ENCODE measurements around the gene STK35. TPM values are rescaled to one million over a fixed set of nuclear protein-coding genes. Genes with fewer than 3 reads are reported as not detected.

STK35 gene
- total and polyA plus RNA-seq, 2 donors (not counting 3 experiments of a cell fraction or from before 2014, with no cell fraction given): 10.2 to 17.5 TPM

GRCh38 chr20:2114990-2115681 lies 13.5 kb downstream of the STK35 start:
- Histone ChIP-seq H3K79me2 (ENCODE audit: control insufficient read depth, insufficient read depth, low read length) (peaks cover 89% of the 10 kb centered on the region), H3K27ac (ENCODE audit: insufficient read depth, low read depth, low read length) (no peak overlapping the region), H3K9ac (replicated peaks; ENCODE audit: extremely low read depth, insufficient read depth, low read length) (no peak overlapping the region), H2AFZ (ENCODE audit: low read depth, low read length) (no peak overlapping the region), H3K9me1 (replicated peaks; ENCODE audit: control insufficient read depth, extremely low read depth, insufficient read depth, low read length) (no peaks in the 10 kb centered on the region), H3K4me1 (ENCODE audit: control insufficient read depth, extremely low read depth, insufficient read depth, low read length) (no peaks in the 10 kb centered on the region), H3K9me3 (replicated peaks; ENCODE audit: control insufficient read depth, insufficient read depth, low read length) (no peaks in the 10 kb centered on the region), H4K20me1 (replicated peaks; ENCODE audit: control insufficient read depth, extremely low read depth, insufficient read depth, low read length) (no peaks in the 10 kb centered on the region), H3K4me3 (replicated peaks in 1 of 3; ENCODE audit: insufficient read depth in 1 of 3, low read depth in 1 of 3, low read length in 3 of 3) (no peak overlapping the region), H3K36me3 (ENCODE audit: control insufficient read depth in 2 of 2, extremely low read depth in 1 of 2, insufficient read depth in 2 of 2, low read length in 2 of 2) (peaks cover 4 to 7% of the 10 kb centered on the region in 2 experiments), H3K27me3 (ENCODE audit: control insufficient read depth in 2 of 2, insufficient read depth in 2 of 2, low read length in 2 of 2) (no peaks in the 10 kb centered on the region), H3K4me2 (ENCODE audit: insufficient read depth, low read length) (no peak overlapping the region)
- intact Hi-C loops (cut with micrococcal nuclease): no loop called here
- no peak for TF ChIP-seq GATA2 (IDR thresholded peaks at IDR 0.05; ENCODE audit: insufficient read depth, insufficient read length, low read depth, low read length)
- TF ChIP-seq POLR2A (IDR thresholded peaks at IDR 0.05; ENCODE audit: low read depth, low read length): no peak
- TF ChIP-seq POLR2AphosphoS5 (IDR thresholded peaks at IDR 0.05; ENCODE audit: insufficient read depth, low read depth, low read length): no peak
- TF ChIP-seq, protein P1, sequence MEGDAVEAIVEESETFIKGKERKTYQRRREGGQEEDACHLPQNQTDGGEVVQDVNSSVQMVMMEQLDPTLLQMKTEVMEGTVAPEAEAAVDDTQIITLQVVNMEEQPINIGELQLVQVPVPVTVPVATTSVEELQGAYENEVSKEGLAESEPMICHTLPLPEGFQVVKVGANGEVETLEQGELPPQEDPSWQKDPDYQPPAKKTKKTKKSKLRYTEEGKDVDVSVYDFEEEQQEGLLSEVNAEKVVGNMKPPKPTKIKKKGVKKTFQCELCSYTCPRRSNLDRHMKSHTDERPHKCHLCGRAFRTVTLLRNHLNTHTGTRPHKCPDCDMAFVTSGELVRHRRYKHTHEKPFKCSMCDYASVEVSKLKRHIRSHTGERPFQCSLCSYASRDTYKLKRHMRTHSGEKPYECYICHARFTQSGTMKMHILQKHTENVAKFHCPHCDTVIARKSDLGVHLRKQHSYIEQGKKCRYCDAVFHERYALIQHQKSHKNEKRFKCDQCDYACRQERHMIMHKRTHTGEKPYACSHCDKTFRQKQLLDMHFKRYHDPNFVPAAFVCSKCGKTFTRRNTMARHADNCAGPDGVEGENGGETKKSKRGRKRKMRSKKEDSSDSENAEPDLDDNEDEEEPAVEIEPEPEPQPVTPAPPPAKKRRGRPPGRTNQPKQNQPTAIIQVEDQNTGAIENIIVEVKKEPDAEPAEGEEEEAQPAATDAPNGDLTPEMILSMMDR (IDR thresholded peaks at IDR 0.05; ENCODE audit: extremely low read depth in 1 of 2, insufficient read depth in 1 of 2, low read depth in 1 of 2, low read length in 2 of 2): no peak
- TF ChIP-seq FOS (IDR thresholded peaks at IDR 0.05; ENCODE audit: borderline replicate concordance, insufficient read depth, low read length): no peak
- TF ChIP-seq MYC (IDR thresholded peaks at IDR 0.05; ENCODE audit: low read depth, low read length): no peak
- no peak for TF ChIP-seq EZH2 (IDR thresholded peaks at IDR 0.05; ENCODE audit: borderline replicate concordance, low read depth, low read length, severe bottlenecking)
- TF ChIP-seq, protein P2, sequence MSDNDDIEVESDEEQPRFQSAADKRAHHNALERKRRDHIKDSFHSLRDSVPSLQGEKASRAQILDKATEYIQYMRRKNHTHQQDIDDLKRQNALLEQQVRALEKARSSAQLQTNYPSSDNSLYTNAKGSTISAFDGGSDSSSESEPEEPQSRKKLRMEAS (IDR thresholded peaks at IDR 0.05; ENCODE audit: insufficient read depth, insufficient read length): no peak
- no peak for TF ChIP-seq JUN (IDR thresholded peaks at IDR 0.05; ENCODE audit: borderline replicate concordance, insufficient read depth, insufficient read length, low read depth)
- no peak for FAIRE-seq
- ChIA-PET POLR2A (no interaction called here), CTCF (no interaction called here)
- DNase-seq (ENCODE audit: low read depth, low spot score): no peak
- BruUV-seq (replicated peaks): no TSS peak
- dilution Hi-C loops (cut with MboI; ENCODE audit: extremely low pct_ligation_motif_present, low sequenced_read_pairs): no loop called here

Measured in endothelial cell of umbilical vein (primary cell).